KOPT-K1 (cell line): Measurements from ENCODE around the gene KIF3A.

Source experiments
- H3K27ac ChIP-seq: fragments of 200-600 bp; sonication (generic); 2 replicates; pipeline ENCODE4 v1.5.1; 2016; ENCODE audit warnings: antibody characterized with exemption, mild to moderate bottlenecking, low read depth, low read length; ENCODE audit not compliant: poor library complexity, severe bottlenecking
- H3K36me3 ChIP-seq: fragments of 200-600 bp; sonication (generic); 2 replicates; pipeline ENCODE4 v1.5.1; 2017; ENCODE audit warnings: antibody characterized with exemption, mild to moderate bottlenecking, low read length, moderate library complexity; ENCODE audit not compliant: insufficient read depth
- H3K9me3 ChIP-seq: fragments of 200-600 bp; sonication (generic); 2 replicates; pipeline ENCODE4 v1.5.1; 2017; ENCODE audit warnings: antibody characterized with exemption, low read length, mild to moderate bottlenecking; ENCODE audit not compliant: insufficient read depth, poor library complexity, severe bottlenecking

KIF3A gene

DNA sequence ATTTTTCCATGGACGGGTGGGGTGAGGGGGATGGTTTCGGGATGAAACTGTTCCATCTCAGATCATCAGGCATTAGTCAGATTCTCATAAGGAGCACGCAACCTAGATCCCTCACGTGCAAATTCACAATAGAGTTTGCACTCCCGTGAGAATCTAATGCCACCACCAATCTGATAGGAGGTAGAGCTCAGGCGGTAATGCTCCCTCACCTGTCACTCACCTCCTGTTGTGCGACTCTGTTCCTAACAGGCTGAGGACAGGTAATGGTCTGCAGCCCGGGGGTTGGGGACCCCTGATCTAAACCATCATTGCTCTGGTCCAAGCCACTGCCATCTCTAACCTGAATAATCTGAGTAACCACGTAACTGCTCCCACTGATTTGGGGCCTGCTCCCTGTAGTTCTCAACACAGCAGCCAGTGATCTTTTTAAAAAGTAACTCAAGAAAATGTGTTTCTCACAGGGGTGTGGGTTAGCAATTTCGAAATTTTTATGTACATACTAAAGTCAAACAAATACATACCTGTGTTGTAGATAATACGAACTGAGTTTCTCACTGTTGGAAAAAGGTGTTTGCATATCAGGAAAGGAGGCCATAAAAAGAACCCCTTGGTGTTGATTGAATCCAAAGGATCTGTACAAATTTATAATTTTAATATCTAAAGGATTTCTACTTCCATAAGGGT, 90.6 kb downstream of the KIF3A start:
- peaks cover 30% of the 10 kb centered on the region for H3K36me3 ChIP-seq
- no peak overlapping the region for H3K27ac ChIP-seq

DNA sequence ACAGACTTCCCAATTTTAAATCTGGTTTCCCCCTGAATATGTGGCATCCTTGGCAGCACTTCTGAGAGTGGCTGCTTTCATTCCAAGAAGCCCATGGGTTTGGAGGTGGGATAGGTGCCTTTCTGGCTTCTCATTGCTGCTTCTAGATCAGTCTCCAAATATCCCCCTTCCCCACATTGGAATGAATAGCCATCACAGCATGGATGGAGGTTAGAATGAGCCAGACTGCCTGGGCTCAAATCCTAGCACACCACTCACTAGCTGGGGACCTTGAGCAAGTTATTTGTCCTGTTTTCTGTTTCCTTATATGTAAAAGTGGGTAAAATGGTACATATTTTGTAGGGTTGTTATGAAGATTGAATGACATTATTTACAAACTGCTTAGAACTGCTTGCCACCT, 93.2 kb downstream of the KIF3A start:
- Histone ChIP-seq H3K9me3 (peaks cover 17% of the 10 kb centered on the region), H3K36me3 (peaks cover 49% of the 10 kb centered on the region), H3K27ac (no peak overlapping the region)

More for the DNA sequence above, 90.6 kb downstream of the KIF3A start:
- H3K9me3 ChIP-seq: peaks cover 17% of the 10 kb centered on the region
